ENCODE results near the gene HOTAIR. TPM values are rescaled to one million over a fixed set of nuclear protein-coding genes. Genes with fewer than 3 reads are reported as not detected.

Gene HOTAIR
- total RNA-seq, 1 donor from 2014 or later = not detected

DNA sequence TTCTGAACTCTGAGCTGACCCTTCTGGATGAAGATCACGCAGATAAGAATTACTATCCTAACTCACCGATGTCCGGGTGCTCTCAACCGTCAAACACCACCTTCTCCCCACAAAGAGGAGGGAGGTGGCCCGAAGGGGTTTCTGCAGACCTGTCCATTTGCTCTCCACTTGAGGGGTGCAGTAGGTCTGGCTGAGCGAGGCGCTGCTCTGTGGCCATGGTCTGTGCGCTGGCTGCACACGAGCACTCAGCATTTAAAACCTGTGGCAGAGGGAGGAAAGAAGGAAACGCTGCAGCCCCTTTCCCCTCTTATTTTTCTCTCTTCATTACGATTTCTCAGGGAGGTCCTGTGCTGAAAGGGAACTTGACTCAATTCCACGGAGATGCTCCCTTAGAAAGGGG is 37.7 kb downstream of the HOTAIR start:
- no peak overlapping the region for H3K27ac Mint-ChIP-seq

DNA sequence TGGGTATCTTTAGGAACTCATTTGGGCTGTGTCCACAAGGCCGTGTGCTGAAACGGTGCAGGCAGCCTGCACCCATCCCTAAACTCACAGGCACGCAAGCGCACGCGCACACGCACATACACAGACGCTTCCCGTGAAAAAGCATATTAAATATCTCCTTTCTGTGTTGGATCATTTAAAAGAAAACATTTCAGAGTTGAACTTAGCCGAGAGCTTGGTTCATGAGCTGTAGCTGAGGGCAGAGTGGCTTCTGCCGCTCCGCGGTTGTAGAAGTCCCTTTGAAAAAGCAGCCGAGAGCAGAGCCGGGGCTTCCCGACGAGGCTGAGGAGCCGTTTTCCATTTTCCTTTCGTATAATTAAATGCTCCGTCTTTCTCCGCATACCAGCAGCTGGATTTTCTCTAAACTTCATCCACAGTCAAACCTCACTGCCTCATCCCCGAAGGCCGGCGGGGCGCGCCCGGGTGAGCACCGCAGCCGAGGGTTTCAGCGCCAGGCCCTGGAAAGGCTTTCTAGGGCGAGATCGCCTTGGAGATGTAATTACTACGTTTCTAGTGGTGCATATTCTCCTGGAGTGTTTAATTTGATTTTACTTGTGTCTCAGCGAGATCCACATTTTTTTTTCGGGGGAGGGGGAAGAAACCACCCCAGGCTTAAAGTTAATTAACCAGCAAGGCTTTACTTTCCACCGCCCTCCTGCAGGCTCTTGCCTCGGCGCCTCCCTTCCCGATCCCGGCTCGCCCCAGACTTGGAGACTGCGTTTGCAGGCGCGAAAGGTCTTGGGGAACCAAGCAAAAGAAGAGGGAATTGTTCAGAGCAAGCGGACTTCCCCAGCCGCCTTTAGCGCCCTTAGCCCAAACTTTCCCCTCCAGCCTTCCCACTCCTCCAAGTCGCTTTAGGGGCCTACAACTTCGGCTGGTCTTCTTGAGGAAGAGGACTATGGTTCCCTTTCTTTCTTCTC is 39.1 kb downstream of the HOTAIR start:
- no peak for DNase-seq (ENCODE audit: low spot score)
- Histone ChIP-seq H3K4me2 (no peak overlapping the region), H3K9me3 (ENCODE audit: low read depth) (no peaks in the 10 kb centered on the region), H3K9ac (no peak overlapping the region), H3K4me3 (peak overlapping the region; percentile 9), H3K79me2 (ENCODE audit: low read depth) (no peaks in the 10 kb centered on the region), H3K27ac (no peak overlapping the region), H3K36me3 (no peaks in the 10 kb centered on the region), H2AFZ (replicated peaks) (no peak overlapping the region), H3F3A (ENCODE audit: low read depth) (no peaks in the 10 kb centered on the region), H3K4me1 (no peaks in the 10 kb centered on the region), H3K27me3 (peaks cover 100% of the 10 kb centered on the region), H4K20me1 (ENCODE audit: low read depth) (peaks cover 25% of the 10 kb centered on the region)
- H3K9me3 Mint-ChIP-seq = peaks cover 16% of the 10 kb centered on the region
- peak overlapping the region; percentile 62 for H3K4me3 Mint-ChIP-seq
- no peaks in the 10 kb centered on the region for H3K36me3 Mint-ChIP-seq
- H3K27ac Mint-ChIP-seq = no peak overlapping the region
- peaks cover 93% of the 10 kb centered on the region for H3K27me3 Mint-ChIP-seq (ENCODE audit: insufficient read depth, low read depth)
- TF ChIP-seq EZH2phosphoT487 (IDR thresholded peaks at IDR 0.05) = peak; percentile 96
- TF ChIP-seq, protein P1, sequence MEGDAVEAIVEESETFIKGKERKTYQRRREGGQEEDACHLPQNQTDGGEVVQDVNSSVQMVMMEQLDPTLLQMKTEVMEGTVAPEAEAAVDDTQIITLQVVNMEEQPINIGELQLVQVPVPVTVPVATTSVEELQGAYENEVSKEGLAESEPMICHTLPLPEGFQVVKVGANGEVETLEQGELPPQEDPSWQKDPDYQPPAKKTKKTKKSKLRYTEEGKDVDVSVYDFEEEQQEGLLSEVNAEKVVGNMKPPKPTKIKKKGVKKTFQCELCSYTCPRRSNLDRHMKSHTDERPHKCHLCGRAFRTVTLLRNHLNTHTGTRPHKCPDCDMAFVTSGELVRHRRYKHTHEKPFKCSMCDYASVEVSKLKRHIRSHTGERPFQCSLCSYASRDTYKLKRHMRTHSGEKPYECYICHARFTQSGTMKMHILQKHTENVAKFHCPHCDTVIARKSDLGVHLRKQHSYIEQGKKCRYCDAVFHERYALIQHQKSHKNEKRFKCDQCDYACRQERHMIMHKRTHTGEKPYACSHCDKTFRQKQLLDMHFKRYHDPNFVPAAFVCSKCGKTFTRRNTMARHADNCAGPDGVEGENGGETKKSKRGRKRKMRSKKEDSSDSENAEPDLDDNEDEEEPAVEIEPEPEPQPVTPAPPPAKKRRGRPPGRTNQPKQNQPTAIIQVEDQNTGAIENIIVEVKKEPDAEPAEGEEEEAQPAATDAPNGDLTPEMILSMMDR (IDR thresholded peaks at IDR 0.05) = no peak
- TF ChIP-seq EZH2 (IDR thresholded peaks at IDR 0.05) = peak; percentile 98
- H3K4me1 Mint-ChIP-seq = no peaks in the 10 kb centered on the region

More for the DNA sequence above, 37.7 kb downstream of the HOTAIR start:
- no peaks in the 10 kb centered on the region for H3K36me3 Mint-ChIP-seq
- peaks cover 100% of the 10 kb centered on the region for H3K27me3 ChIP-seq
- no peak overlapping the region for H3K4me3 ChIP-seq
- TF ChIP-seq EZH2 (IDR thresholded peaks at IDR 0.05) (no peak), EZH2phosphoT487 (IDR thresholded peaks at IDR 0.05) (no peak)
- TF ChIP-seq, protein P1 (IDR thresholded peaks at IDR 0.05) = no peak
- peaks cover 25% of the 10 kb centered on the region for H4K20me1 ChIP-seq (ENCODE audit: low read depth)
- H3K27ac ChIP-seq = no peak overlapping the region
- no peaks in the 10 kb centered on the region for H3K79me2 ChIP-seq (ENCODE audit: low read depth)
- peaks cover 18% of the 10 kb centered on the region for H3K9me3 Mint-ChIP-seq
- H3K4me2 ChIP-seq = no peak overlapping the region
- no peak overlapping the region for H3K4me3 Mint-ChIP-seq
- H3K4me1 ChIP-seq = no peaks in the 10 kb centered on the region
- no peaks in the 10 kb centered on the region for H3K9me3 ChIP-seq (ENCODE audit: low read depth)
- no peak for DNase-seq (ENCODE audit: low spot score)
- no peaks in the 10 kb centered on the region for H3F3A ChIP-seq (ENCODE audit: low read depth)
- no peaks in the 10 kb centered on the region for H3K4me1 Mint-ChIP-seq
- no peaks in the 10 kb centered on the region for H3K36me3 ChIP-seq
- no peak overlapping the region for H2AFZ ChIP-seq (replicated peaks)
- peaks cover 91% of the 10 kb centered on the region for H3K27me3 Mint-ChIP-seq (ENCODE audit: insufficient read depth, low read depth)
- no peak overlapping the region for H3K9ac ChIP-seq

DNA sequence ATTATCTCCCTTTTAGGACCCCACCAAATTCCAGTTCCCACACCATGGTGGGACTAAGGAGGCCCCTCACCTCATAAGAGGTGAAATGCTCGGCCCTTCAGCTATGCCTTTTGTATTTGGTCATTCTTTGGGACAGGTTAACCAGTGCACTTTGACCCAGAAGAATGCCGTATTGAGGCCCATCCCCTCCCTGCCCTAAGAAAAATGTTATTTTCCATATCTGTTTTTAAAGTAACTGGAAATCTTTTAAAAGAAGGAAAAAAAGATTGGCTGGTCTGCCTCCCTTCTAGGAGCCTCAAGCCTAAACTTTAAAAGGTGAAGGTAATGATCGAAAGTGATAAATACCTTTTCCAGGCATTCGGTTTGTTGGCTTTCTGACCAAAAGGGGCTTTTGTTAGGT is 41.8 kb downstream of the HOTAIR start:
- Histone ChIP-seq H3K79me2 (ENCODE audit: low read depth) (no peaks in the 10 kb centered on the region), H3K27ac (no peak overlapping the region), H4K20me1 (ENCODE audit: low read depth) (peaks cover 27% of the 10 kb centered on the region), H3K4me2 (no peak overlapping the region), H2AFZ (replicated peaks) (no peak overlapping the region), H3K9ac (no peak overlapping the region), H3K4me1 (no peaks in the 10 kb centered on the region), H3K4me3 (no peak overlapping the region), H3F3A (ENCODE audit: low read depth) (no peaks in the 10 kb centered on the region), H3K27me3 (peaks cover 100% of the 10 kb centered on the region), H3K9me3 (ENCODE audit: low read depth) (no peaks in the 10 kb centered on the region), H3K36me3 (no peaks in the 10 kb centered on the region)
- H3K27me3 Mint-ChIP-seq (ENCODE audit: insufficient read depth, low read depth) = peaks cover 98% of the 10 kb centered on the region
- H3K27ac Mint-ChIP-seq = no peak overlapping the region
- peaks cover 18% of the 10 kb centered on the region for H3K9me3 Mint-ChIP-seq
- no peak overlapping the region for H3K4me3 Mint-ChIP-seq
- H3K4me1 Mint-ChIP-seq = no peaks in the 10 kb centered on the region
- DNase-seq (ENCODE audit: low spot score) = no peak
- TF ChIP-seq, protein P1 (IDR thresholded peaks at IDR 0.05) = no peak
- no peak for TF ChIP-seq EZH2phosphoT487 (IDR thresholded peaks at IDR 0.05)
- no peak for TF ChIP-seq EZH2 (IDR thresholded peaks at IDR 0.05)
- no peaks in the 10 kb centered on the region for H3K36me3 Mint-ChIP-seq

Measured in neural progenitor cell (in vitro differentiated cells).